HG03558 (cell line): ENCODE measurements around the gene RAB37.

Experiments used
- ATAC-seq: cut with Tn5 transposase; IDR thresholded peaks from one replicate; pipeline ENCODE4 v1.9.1; 2021; ENCODE audit warnings: moderate number of reproducible peaks; ENCODE audit not compliant: unreplicated experiment; ENCODE audit errors: extremely low read depth

The RAB37 gene

DNA sequence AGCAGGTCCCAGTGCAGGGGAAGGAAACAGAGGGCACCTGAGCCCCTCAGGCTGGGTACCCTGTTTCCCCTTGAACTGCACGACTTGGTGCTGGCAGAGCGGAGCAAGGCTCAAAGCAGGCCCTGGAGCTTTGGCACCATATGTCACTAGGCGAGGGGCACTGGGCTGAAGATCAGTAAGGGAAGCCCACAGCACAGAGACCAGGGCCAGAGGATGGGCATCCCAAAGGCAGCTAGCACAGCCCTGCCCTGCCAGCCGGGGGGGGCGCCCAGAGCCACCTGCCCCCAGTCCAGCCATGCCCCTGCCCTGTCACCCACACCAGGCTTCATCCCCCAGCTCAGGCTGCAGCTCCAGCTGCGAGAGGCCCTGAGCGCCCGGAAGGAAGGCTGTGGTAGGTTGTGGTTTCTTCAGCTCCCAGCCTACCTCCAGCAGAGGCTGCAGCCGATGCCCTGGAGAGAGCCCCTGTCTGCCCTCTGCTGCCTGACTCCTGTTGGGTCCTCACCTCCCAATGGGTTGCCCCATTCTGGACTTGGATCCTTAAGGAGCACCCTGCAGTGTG, 22.3 kb downstream of the RAB37 start:
- no peak for ATAC-seq

- no peak for ATAC-seq
Observed at GRCh38 chr17:74759941-74760340, 22.9 kb downstream of the RAB37 start.

DNA sequence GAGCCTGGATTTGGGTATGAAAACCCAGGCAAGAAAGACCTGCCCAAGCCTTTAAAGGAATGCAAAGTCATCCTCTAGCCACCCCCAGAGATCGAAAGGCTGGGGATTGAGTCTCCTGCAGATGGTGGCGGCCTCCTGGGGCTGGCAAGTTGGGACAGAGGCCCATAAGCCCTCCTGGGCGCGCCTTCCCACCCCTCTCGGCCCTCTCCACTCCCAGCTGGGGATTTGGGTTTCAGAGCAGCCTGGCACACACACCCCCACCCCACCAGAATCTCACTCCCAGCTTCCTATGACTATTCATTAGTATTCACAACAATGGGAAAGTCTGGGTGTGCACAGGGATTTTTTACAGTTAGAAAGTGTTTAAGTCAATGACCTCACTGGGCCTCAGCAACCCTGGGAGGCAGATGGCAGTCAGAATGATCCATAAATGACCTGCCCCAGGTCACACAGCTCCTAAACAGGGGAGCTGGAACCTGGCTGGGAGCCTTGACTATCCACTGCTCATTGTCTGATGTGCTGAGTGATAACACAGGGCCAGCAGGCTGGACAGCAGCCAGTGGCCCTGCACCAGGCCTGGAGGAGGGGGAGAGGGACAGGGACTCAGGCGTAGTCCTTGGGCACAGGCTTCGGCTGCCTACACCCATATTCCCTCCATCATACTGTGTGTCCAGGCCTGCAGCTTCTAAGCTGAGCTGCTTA, 23.5 kb downstream of the RAB37 start:
- no peak for ATAC-seq

- no peak for ATAC-seq
Observed at GRCh38 chr17:74761419-74761818, 24.4 kb downstream of the RAB37 start.

- no peak for ATAC-seq
Observed at GRCh38 chr17:74761931-74762330, 24.9 kb downstream of the RAB37 start.

GRCh38 chr17:74763565-74764387, 26.7 kb downstream of the RAB37 start:
- no peak for ATAC-seq

- no peak for ATAC-seq
Observed at GRCh38 chr17:74764751-74765286, 27.8 kb downstream of the RAB37 start.

- ATAC-seq = no peak
Observed at GRCh38 chr17:74766413-74766812, 29.4 kb downstream of the RAB37 start.

DNA sequence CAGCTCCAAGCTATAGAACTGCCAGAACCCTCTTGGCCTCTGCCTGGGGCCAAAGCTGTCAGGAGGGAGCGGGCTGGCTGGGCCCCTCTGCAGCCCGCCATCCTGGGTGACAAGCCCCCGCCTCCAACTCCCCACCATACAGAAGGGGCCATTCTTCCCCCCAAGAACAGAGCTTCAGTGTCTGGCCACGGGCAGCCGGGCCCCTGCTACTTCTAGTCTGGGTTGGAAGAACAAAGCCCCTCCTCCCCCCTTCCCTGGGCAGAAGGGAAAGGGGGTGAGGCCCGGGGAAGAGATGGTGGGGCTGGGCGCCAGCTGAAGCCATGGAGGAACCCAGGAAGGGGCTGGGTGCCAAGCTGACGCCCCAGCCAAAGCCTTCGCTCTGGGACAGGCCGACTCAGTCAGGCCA, 30.1 kb downstream of the RAB37 start:
- no peak for ATAC-seq

- ATAC-seq = no peak
Observed at GRCh38 chr17:74768069-74768762, 31.2 kb downstream of the RAB37 start.

GRCh38 chr17:74768763-74769114, 31.7 kb downstream of the RAB37 start:
- ATAC-seq = no peak

DNA sequence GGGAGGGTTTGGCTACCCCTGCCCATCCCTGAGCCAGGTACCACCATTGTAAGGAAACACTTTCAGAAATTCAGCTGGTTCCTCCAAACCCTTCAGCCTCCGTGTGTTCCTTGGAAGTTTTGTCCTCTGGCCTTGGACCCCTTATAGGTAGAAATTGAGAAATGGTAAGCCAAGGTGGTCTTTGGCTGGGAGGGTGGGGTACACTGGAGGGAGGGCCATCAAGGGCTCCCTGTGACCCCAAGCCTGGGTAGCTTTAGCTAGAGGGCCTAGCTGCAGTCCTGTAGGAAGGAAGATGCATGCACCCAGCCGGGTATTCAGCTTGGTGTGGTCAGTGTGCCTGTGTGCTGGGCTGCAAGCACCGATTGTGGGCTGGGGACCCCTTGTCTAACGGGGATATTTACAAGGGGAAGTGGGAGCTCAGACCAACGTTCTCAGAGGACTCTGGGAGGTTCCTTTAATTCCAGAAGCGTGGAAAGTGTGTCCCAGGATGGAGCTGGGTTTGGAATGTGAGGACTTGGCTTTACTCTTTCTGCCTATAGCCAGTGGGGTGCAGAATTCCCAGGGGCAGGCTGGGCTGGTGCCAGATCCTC, 32.3 kb downstream of the RAB37 start:
- ATAC-seq = no peak

DNA sequence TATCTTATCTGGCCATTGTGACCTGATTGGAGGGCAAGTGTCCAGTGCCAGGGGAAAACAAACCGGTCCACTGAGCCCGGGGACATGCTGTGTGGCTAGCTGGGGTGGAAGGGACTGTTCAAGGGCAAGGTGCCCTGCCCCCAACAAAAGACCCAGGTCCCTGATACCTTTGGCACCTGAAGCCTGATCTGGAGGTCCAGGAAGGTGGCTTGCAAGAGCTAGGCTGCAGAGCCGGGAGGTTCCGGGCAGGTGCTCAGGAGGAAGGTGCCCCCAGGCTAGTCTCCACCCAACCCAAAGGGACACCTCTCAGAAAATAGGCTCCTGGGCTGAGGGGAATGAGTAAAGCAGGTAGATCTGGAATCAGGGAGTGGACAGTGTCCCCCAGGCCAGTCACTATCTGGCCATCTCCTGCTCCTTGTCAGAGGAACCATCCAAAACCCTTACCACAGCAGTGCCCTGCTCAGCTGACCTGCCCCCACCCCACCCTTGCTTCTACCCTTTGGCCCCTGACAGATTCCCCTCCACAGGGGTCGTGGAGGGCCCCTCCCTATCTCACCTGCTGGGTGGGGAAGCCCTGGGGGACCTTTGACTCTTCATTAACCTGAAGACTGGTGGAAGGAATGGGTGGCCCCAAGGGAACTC, 32.9 kb downstream of the RAB37 start:
- no peak for ATAC-seq

DNA sequence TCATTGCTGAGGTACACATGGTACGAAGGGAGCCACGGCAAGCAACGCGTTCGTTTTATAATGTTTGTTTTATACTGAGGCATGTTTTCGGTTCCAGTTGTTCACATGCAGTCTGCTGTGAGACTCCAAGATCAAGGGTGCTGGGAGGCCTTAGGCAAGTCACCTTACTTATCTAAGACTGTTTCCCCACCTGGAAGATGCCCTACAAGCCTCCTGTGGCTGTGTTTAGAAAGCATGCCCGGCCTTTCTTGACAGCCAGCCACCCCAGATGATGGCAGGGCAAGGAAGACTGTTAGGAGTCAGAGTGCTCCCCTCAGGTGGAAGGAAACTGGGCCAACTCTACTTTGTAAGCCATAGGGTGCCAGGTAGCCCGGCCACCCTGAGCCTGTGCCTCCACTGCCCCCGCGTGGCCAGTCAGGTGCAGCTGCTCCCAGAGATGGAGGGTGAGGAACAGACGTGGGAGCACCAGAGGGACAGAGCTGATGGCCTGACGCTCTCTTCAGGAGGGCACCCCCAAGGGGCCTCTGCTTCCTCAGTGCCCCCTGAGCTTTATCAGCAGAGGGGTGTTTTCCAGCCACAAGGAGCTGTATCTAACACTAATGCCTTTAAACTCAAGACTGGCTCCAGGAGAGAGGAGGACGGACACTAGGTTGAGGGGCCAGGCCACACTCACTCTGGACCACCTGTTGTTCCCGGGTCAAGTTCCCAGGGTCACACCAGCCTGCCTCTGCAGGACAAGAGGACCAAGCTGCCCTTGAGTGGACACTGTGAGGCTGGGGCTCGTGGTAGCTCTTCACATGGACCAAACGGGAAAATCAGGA, 33.7 kb downstream of the RAB37 start:
- ATAC-seq = no peak

DNA sequence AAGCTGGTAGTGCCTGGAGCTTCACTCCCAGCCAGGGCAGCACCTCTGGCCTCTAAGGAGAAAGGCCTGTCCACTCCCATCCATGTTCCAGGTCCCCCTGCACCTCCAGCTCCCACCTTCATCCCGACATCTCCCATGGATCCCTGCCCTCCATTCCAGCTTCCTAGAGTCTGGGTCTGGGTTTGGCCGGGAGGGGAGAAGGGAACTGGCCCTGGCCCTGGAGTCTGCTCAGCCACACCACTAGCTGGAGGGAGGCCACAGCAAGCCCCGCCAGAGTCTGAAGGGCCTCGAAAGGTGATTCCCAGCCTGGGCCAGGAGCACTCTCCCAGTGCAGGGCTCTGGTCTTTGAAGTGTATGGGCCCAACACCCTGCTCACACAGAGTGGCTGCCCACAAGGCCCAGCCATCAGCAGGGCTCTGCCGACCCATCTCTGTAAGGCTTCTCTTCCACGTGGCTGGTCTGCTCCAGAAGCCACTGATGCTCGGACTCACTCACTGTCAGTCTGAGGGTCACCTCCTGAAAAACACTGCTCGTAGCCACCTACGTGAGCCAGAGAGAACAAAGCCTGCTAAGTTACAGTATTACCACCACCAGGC, 34.4 kb downstream of the RAB37 start:
- no peak for ATAC-seq

DNA sequence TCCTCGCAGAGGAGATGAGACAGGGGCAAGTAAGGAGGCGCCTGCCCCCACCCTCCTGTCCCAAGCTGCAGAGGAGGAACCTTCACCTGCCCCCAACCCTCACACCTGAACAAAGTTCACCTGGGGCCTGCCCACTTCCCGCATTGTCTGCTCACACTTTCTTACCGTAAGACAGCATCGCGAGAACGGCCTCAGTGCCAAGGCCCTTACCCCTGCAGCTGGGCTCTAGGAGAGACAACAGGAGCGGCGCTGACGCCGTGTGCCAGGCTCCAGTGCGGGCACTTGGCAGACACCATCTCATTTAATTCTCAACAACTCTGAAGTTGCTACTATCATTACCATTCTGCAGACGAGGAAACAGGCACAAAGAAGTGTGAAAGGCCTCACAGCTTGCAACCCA, 35.0 kb downstream of the RAB37 start:
- ATAC-seq = no peak

DNA sequence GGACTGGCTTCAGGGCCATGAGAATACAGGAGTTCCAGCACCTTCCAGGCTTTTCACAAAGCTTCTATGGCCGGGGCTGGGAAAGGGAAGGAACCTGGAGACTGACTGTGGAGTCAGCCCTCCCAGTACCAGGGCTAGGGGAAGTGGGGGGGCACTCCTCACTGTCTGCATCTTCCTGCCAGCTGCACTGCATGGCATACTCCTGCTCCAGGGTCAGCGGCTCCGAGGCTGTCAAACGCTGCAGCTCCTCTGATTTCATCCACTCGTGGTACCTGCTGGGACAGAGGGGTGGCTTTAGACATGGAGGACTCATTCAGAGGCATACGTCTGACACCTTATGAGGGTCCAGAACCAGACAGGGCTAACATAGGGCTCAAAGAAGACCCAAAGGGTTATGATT, 36.4 kb downstream of the RAB37 start:
- ATAC-seq = no peak

- no peak for ATAC-seq
Observed at GRCh38 chr17:74773871-74774286, 36.8 kb downstream of the RAB37 start.
